DMS53 (cell line): Measurements from ENCODE around the gene PSKH1.
A peak's percentile ranks its signal among the peaks of the same experiment; 100 is the strongest.

ENCODE experiments used
- DNase-seq: peaks from one replicate; lab custom pipeline; 2025; lab: John Stamatoyannopoulos, UW

PSKH1 gene

GRCh38 chr16:67940446-67941089 lies 47.5 kb downstream of the PSKH1 start:
- no peak for DNase-seq

- DNase-seq = no peak
These were observed 48.6 kb downstream of the PSKH1 start for GRCh38 chr16:67941469-67942199.

- peak; percentile 57 for DNase-seq
These were observed 49.1 kb downstream of the PSKH1 start for GRCh38 chr16:67942200-67942509.

GRCh38 chr16:67942510-67943255 lies 49.6 kb downstream of the PSKH1 start:
- DNase-seq = no peak

GRCh38 chr16:67943256-67943618 lies 50.2 kb downstream of the PSKH1 start:
- DNase-seq = no peak

GRCh38 chr16:67943619-67944504 lies 50.8 kb downstream of the PSKH1 start, which contains the start of gene LCAT:
LCAT (minus strand) TSS chr16:67944120; CDS start chr16:67944101, 19 bp downstream.
- no peak for DNase-seq

- no peak for DNase-seq
These were observed 51.8 kb downstream of the PSKH1 start for GRCh38 chr16:67944690-67945391.

- DNase-seq = no peak
These were observed 52.4 kb downstream of the PSKH1 start for GRCh38 chr16:67945392-67945933.

- no peak for DNase-seq
These were observed 53.1 kb downstream of the PSKH1 start for GRCh38 chr16:67946128-67946569.

- no peak for DNase-seq
These were observed 54.0 kb downstream of the PSKH1 start for GRCh38 chr16:67946966-67947558.

- DNase-seq = no peak
These were observed 55.0 kb downstream of the PSKH1 start for GRCh38 chr16:67948015-67948414.

- no peak for DNase-seq
These were observed 56.6 kb downstream of the PSKH1 start for GRCh38 chr16:67949645-67950044.

GRCh38 chr16:67950335-67950843 lies 57.3 kb downstream of the PSKH1 start:
- no peak for DNase-seq

- DNase-seq = no peak
These were observed 58.4 kb downstream of the PSKH1 start for GRCh38 chr16:67951485-67951884.

GRCh38 chr16:67953641-67954375 lies 60.8 kb downstream of the PSKH1 start:
- DNase-seq = no peak

- DNase-seq = no peak
These were observed 61.6 kb downstream of the PSKH1 start for GRCh38 chr16:67954421-67955196.

- DNase-seq = no peak
These were observed 64.6 kb downstream of the PSKH1 start for GRCh38 chr16:67957622-67958021.

GRCh38 chr16:67959536-67960329 lies 66.7 kb downstream of the PSKH1 start:
- DNase-seq = no peak
